ENCODE measurements around the gene COL6A3. TPM values are rescaled to one million over a fixed set of nuclear protein-coding genes. Genes with fewer than 3 reads are reported as not detected.

COL6A3 gene
- total RNA-seq, 4 donors from 2014 or later: 105 to 712 (median 274) TPM

DNA sequence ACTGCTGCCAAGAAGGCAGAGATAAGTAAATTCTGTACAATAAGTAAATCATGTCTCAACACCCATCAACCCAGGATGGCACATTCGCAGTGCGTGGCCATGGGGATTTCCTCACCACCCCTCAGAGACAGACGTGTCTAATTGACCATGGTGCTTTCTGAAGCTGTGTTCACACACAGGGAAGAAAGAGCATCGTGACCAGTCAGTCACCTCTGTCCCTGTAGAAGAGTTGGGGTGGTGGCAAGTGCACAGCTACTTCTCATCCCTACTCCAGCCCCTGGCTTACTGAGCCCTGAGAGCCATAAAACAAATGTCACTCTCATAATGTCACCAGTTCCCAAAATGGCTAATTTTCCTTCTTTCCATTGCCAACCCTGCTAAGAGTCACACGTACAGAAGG, 41.8 kb upstream of the COL6A3 start:
- DNase-seq (ENCODE audit: low spot score) (no peak), ATAC-seq (ENCODE audit: low FRiP score) (no peak)
- TF ChIP-seq, protein P1, sequence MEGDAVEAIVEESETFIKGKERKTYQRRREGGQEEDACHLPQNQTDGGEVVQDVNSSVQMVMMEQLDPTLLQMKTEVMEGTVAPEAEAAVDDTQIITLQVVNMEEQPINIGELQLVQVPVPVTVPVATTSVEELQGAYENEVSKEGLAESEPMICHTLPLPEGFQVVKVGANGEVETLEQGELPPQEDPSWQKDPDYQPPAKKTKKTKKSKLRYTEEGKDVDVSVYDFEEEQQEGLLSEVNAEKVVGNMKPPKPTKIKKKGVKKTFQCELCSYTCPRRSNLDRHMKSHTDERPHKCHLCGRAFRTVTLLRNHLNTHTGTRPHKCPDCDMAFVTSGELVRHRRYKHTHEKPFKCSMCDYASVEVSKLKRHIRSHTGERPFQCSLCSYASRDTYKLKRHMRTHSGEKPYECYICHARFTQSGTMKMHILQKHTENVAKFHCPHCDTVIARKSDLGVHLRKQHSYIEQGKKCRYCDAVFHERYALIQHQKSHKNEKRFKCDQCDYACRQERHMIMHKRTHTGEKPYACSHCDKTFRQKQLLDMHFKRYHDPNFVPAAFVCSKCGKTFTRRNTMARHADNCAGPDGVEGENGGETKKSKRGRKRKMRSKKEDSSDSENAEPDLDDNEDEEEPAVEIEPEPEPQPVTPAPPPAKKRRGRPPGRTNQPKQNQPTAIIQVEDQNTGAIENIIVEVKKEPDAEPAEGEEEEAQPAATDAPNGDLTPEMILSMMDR (IDR thresholded peaks at IDR 0.05): no peak

DNA sequence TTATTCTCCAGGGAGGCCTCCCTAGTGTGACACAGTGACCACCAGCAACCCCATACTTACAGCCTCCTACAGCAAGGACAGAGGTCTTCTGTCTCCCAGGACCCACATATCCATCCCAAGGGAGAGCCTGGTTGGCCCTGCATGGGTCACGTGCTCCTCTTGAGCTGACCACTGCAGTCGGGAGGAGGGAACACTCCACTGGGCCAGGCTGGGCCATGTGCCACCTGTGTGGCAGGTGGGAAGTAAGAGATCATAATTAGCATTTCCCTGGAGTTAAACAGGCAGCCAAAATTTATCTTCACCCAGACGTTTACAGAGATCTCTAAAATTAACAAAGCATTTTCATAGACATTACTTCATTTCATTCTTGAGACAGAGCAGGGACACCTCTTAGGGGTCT, 39.7 kb upstream of the COL6A3 start:
- ATAC-seq (ENCODE audit: low FRiP score) (no peak), DNase-seq (ENCODE audit: low spot score) (no peak)
- TF ChIP-seq, protein P1 (IDR thresholded peaks at IDR 0.05): no peak

DNA sequence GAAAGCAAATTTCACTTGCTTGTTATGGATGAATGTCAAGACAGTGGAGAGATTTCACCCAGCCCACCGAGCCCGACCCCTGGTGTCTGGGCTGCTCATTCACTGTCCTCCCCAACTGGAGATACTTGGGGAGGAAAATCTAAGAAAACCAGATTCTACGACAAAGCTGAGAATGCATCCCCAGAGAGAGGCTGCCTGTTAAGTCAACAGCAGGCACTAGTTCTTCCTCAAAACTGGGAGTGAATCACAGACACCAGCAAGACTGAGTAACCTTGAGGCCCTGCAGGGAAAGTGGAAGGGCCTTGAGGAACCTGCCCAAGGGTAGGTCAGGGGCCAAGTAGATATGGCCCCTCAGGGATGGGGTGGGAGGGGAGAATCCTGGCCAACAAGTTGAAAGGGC, 38.9 kb upstream of the COL6A3 start:
- ATAC-seq (ENCODE audit: low FRiP score) (no peak), DNase-seq (ENCODE audit: low spot score) (no peak)
- TF ChIP-seq, protein P1 (IDR thresholded peaks at IDR 0.05): no peak

DNA sequence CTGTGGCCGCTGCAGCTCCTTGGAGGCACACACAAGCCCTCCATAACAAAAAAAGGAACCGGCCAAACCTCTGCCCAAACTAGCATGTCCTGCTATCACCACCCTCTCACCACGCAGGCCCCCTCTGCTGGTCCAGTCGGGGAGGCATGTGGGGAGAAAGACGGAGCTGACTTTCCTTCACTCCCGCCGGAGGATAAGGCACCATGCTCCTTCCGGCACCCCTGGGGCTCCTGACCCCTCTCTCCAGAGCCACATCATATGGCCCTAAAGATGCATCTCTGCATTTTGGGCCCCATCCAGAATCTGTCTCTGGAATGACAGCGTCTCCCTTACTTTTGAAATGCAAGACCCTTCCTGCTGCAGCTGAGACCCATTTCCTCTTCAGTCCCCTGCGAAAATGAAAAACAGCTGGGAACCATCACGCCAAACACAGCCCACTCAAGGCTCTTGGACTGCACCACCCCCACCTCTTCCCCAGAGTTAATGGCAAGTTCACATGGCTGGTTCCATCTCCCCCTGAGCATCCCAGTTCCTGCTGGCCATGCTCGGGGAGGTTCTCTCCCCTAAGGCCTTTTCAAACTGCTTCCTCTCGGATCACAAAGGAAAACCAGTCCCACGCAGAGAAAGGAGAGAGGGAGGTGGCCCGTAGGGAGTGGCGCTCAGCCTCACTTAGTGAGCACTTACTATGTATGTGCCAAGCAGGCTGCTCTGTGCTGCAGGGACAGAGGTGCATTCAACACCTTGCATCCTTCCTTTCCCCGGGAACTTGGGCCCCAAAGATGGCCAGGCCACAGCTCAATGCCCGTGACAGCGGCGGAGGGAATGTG, 37.9 kb upstream of the COL6A3 start:
- TF ChIP-seq, protein P1 (IDR thresholded peaks at IDR 0.05): no peak
- no peak for DNase-seq (ENCODE audit: low spot score)
- ATAC-seq (ENCODE audit: low FRiP score): no peak

DNA sequence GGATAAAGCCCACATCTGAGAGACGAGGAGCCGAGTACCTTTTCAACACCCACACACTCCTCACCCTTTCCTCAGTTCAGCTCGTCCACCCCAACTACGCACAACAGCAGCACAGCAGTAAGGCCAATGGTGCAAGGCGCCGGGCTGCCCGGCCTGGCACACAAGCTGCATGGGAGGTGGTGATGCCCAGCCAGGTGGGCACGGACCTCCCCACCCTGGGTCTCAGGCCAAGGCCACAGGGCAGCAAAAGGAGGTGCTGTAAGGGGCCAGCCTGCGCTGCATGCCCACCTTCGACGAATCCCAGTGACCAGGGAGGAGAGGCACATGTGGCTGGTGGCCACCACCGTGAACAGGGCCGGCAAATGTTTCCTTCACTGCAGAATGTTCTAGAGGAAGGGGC, 36.6 kb upstream of the COL6A3 start:
- ATAC-seq (ENCODE audit: low FRiP score) (no peak), DNase-seq (ENCODE audit: low spot score) (no peak)
- TF ChIP-seq, protein P1 (IDR thresholded peaks at IDR 0.05): no peak

DNA sequence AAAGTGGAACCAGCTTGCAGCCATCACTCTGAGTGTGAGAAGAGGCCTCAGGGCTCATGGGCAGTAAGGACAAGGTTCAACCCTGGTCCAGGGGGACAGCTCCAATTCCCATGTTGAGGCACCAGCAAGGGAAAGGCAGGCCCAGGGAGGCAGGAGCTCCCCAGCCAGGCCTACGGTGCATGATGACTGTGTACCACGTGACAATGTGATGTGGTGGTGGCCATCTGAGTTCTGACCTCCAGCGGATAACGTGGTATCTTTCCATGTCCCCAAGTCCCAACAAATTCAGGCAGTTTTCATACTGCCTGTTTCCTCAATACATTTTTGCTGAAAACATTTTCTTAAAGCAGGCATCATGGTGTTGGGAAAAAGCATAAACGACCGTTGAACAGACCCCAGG, 36.1 kb upstream of the COL6A3 start:
- no peak for DNase-seq (ENCODE audit: low spot score)
- TF ChIP-seq, protein P1 (IDR thresholded peaks at IDR 0.05): no peak
- ATAC-seq (ENCODE audit: low FRiP score): no peak

Data from omental fat pad (tissue), 4 donors.